IPS-11a (cell line): ENCODE data around the gene PLXDC2.
"Not testable (repeated sequence)": the region's sequence is repeated elsewhere in the genome, so short reads cannot be mapped to it uniquely, and the experiment has no call there.

ENCODE experiments used
- H3K4me3 ChIP-seq: one replicate; pipeline ENCODE4 v1.5.1; 2013; ENCODE audit warnings: low read depth, low read length, control low read depth

PLXDC2 gene

GRCh38 chr10:20017961-20018360, 201.7 kb downstream of the PLXDC2 start:
- no peak overlapping the region for H3K4me3 ChIP-seq

DNA sequence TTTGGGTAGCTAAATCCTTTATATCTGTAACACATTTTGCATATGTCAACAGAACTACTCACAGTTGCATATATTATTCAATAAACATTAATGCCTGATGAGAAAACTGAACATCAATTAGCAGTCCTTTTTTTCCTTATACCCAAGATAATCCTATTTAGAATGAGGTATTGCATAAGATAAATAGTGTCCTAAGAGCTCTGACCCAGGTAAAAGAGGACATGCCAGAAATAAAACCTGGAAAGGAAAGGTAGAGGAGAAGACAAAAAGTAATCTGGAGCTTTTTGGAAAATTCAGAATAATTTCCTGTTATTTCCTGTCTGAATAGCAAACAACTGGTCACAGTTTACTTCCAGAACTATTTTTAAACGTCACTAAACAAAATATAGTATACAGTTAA, 204.4 kb downstream of the PLXDC2 start:
- H3K4me3 ChIP-seq = no peak overlapping the region

DNA sequence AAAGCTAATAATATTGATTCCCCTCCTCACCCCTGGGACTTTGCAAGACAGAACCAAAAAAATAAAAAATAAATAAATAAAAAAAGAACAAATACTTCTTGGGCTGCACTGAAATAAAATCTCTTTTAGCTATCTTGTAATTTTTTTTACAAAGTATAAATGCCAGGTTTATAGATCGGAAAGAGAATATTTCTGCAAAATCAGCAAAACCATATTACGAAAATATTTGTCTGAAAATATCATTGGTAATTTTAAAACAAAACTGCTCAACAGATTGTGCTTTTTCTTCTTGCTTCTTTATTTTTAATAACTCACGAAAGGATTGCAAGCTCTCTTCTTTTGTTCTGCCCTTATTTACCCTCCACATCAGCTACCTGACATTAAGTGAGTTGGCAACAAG, 213.3 kb downstream of the PLXDC2 start:
- no peak overlapping the region for H3K4me3 ChIP-seq

GRCh38 chr10:20033476-20033875, 217.2 kb downstream of the PLXDC2 start:
- H3K4me3 ChIP-seq = no peak overlapping the region

DNA sequence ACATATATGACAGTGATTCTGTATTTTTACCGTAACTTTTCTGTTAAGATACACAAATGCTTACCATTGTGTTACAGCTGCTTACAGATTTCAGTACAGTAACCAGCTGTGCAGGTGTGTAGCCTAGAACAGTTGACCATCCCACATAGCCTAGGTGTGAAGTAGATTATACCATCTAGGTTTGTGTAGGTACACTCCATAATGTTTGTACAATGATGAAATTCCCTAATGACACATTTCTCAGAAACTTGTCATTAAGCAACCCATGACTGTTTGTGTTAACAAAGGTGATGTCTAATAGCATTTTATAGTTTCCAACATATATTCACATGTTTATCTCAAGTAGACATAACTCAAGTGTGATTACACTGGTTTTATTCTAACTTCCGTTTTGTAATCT, 218.5 kb downstream of the PLXDC2 start:
- H3K4me3 ChIP-seq = no peak overlapping the region

- H3K4me3 ChIP-seq = no peak overlapping the region
These were observed 223.8 kb downstream of the PLXDC2 start for GRCh38 chr10:20040012-20040411.

DNA sequence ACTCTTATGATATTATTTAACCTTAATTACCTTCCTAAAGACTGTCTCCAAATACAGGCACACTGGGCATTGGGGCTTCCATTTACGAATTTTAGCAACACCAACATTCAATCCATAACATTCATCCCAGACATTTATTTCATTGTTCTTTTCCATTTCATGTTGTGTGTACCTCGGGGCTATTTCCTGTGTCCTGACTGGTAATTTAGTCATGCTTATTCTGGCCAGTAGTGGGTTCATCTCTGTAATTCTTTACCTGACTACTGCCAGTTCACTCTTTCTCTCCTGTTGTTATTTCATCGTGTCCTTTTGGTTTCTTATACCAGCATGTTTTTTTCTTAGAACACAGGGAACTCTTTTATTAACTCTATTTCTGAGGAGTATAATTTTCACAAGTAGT, 225.7 kb downstream of the PLXDC2 start:
- no peak overlapping the region for H3K4me3 ChIP-seq

GRCh38 chr10:20045100-20045499, 228.9 kb downstream of the PLXDC2 start:
- H3K4me3 ChIP-seq = not testable (repeated sequence)

DNA sequence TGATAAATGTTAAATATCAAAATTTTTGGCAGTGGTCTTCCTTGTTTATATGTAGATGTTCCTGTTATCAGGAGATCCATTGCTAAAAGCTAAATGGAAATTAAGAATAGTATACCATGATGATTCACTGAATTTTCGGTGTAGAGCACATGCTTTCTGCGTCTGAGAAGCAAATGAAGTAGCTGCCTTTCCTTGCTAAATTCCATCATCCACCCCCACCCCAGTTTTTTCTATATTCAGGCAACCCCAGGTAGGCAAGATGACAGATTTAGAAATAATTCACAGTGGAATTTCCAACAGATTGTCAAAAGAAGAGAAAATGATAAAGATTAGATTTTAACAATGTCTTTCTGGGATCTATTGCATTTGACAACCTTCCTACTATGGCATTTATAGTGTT, 231.9 kb downstream of the PLXDC2 start:
- no peak overlapping the region for H3K4me3 ChIP-seq

GRCh38 chr10:20058135-20058534, 241.9 kb downstream of the PLXDC2 start:
- H3K4me3 ChIP-seq = no peak overlapping the region

GRCh38 chr10:20059084-20059835, 243.0 kb downstream of the PLXDC2 start:
- no peak overlapping the region for H3K4me3 ChIP-seq

GRCh38 chr10:20065814-20066213, 249.6 kb downstream of the PLXDC2 start:
- no peak overlapping the region for H3K4me3 ChIP-seq

- no peak overlapping the region for H3K4me3 ChIP-seq
These were observed 256.9 kb downstream of the PLXDC2 start for GRCh38 chr10:20073167-20073566.

DNA sequence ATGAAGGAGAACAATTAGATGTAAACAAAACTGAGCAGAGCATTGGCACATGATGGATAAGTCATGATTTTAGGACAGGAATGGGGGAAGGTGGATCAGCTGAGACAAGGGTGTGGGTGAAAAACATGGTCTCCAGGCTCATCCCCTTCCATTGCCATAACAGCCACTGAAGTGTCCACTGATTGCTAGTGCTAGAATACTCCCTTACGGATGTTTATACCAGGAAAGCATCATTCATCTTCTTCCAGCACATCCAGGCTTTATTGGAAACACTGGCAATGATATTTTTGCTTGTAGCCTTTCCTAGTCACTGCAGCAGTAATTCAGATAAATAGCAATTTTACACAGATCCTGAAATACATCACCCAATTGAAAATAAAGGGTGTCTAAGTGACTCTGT, 259.5 kb downstream of the PLXDC2 start:
- H3K4me3 ChIP-seq = no peak overlapping the region

DNA sequence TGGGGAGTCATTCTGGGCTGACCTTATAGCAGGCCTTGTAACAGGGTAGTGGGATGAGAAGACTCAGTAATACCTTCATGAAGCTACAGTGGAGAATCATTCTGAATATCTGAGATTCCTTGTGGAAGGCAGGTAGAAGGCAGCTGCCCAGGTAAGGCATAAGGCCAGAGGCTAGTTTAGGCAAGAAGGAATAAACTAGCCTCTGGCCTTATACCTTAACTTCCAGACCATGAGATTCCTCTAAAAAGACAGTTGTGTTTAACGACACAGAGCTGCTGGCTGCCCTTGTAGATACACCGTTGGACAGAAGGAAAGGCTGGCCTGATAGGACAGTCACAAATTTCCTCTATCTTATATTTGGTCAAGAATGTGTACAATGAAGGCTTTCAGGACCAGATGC, 268.2 kb downstream of the PLXDC2 start:
- H3K4me3 ChIP-seq = no peak overlapping the region

- H3K4me3 ChIP-seq = no peak overlapping the region
These were observed 268.9 kb downstream of the PLXDC2 start for GRCh38 chr10:20085115-20085514.

GRCh38 chr10:20087353-20087752, 271.1 kb downstream of the PLXDC2 start:
- H3K4me3 ChIP-seq = no peak overlapping the region

DNA sequence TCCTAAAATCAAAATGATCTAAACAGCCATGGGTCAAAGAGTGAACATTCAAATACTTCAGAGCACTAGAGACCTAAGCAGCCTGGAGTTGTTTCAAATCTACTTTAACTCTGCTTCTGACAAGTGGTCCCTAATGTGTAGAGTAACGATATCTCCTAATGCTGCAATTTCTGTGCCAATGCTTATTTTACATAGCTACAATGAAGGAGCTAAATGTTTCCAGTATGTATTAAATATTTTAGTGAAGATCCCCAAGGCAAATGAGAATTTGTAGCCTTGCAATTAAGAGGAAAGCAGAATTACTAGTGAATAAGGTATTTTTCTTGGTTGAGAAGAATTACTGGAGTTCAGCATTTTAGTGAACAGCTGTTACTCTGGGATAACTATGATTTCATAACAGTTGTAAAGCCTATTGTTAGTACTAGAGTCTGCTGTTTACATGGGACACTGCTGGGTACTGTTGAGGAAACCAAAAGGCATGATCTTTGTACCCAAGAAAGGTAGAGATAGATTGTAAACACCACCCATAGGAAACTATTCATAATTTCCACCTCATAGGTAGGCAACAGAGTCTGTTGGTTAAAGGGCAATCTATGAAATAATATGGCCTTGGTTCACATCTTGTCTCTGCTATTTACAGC, 271.9 kb downstream of the PLXDC2 start:
- H3K4me3 ChIP-seq = no peak overlapping the region

GRCh38 chr10:20089879-20090278, 273.6 kb downstream of the PLXDC2 start:
- no peak overlapping the region for H3K4me3 ChIP-seq

DNA sequence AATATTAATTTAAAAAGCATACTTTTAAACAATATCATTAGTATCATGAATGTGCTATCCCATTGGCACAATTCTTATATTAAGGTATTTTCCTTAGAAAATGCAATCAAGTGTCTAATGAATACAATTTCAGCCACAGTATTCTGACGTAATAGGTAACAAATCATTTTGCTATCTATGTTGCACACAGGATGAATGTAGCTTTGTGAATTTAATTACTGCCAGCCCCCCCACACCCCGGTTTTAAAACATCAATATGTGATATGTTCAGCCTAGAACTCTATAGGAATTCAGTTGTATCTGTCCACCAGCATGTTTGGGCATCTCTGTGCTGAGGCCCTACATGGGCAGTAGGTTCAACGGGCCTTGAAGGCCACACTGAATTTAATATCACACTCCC, 274.6 kb downstream of the PLXDC2 start:
- no peak overlapping the region for H3K4me3 ChIP-seq

DNA sequence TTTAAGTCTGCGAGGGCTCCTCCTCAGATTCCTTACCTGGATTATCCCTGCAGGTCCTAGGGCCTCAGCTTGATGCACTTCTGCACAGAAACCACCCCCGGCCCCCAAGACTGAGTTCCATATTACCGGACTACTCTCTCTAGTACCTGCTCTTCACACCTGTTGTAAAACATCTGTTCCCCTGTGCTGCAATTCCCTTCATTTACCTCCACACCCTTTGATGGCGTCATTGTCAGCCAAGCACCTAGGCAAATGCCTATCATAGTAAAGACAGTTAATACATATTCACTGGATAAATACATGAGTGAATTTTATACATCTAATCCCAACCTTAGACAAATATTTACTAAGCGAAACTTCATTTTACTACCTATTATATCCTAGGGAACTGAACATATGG, 275.5 kb downstream of the PLXDC2 start:
- no peak overlapping the region for H3K4me3 ChIP-seq

DNA sequence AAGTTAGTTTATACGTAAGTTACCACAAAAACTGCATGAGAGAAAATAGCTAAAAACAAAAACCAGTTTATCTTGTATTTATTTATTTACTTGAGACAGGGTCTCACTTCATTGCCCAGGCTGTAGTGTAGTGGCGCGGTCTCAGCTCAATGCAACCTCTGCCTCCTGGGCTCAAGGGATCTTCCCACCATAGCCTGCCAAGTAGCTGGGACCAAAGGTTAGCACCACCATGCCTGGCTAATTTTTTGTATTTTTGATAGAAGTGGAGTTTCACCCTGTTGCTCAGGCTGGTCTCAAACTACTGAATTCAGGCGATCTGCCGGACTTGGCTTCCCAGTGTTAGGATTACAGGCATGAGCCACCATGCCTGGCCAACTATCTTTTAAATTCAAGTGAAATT, 277.4 kb downstream of the PLXDC2 start:
- H3K4me3 ChIP-seq = no peak overlapping the region
